Right kidney (tissue), 1 donor: ENCODE data around the gene BAIAP2.
A peak's percentile ranks its signal among the peaks of the same experiment; 100 is the strongest.

Experiments used
- DNase-seq: peaks from one replicate; pipeline ENCODE4 v3.0.0-alpha.2; 2016

The BAIAP2 gene

GRCh38 chr17:81052199-81052997, 17.4 kb downstream of the BAIAP2 start:
- DNase-seq = peak; percentile 45

- no peak for DNase-seq
Observed at GRCh38 chr17:81053041-81053970, 18.4 kb downstream of the BAIAP2 start.

GRCh38 chr17:81054308-81054707, 19.4 kb downstream of the BAIAP2 start:
- no peak for DNase-seq

GRCh38 chr17:81054881-81055370, 20.0 kb downstream of the BAIAP2 start:
- no peak for DNase-seq

GRCh38 chr17:81056312-81056711, 21.4 kb downstream of the BAIAP2 start:
- DNase-seq = no peak

- DNase-seq = no peak
Observed at GRCh38 chr17:81057079-81057730, 22.3 kb downstream of the BAIAP2 start.

GRCh38 chr17:81057777-81058176, 22.8 kb downstream of the BAIAP2 start:
- DNase-seq = no peak

GRCh38 chr17:81058263-81058871, 23.4 kb downstream of the BAIAP2 start:
- no peak for DNase-seq

GRCh38 chr17:81059026-81059425, 24.1 kb downstream of the BAIAP2 start:
- no peak for DNase-seq

- no peak for DNase-seq
Observed at GRCh38 chr17:81060416-81060815, 25.5 kb downstream of the BAIAP2 start.

GRCh38 chr17:81061027-81061735, 26.2 kb downstream of the BAIAP2 start:
- no peak for DNase-seq

- no peak for DNase-seq
Observed at GRCh38 chr17:81062014-81062780, 27.2 kb downstream of the BAIAP2 start.

- DNase-seq = no peak
Observed at GRCh38 chr17:81063106-81064093, 28.4 kb downstream of the BAIAP2 start.

GRCh38 chr17:81064678-81065475, 29.9 kb downstream of the BAIAP2 start:
- DNase-seq = no peak

- no peak for DNase-seq
Observed at GRCh38 chr17:81065500-81065899, 30.5 kb downstream of the BAIAP2 start.

GRCh38 chr17:81066072-81066471, 31.1 kb downstream of the BAIAP2 start:
- no peak for DNase-seq

GRCh38 chr17:81066771-81067315, 31.9 kb downstream of the BAIAP2 start:
- DNase-seq = no peak

GRCh38 chr17:81067391-81067811, 32.5 kb downstream of the BAIAP2 start:
- DNase-seq = no peak
